ENCODE measurements around the gene CENPO. TPM values are rescaled to one million over a fixed set of nuclear protein-coding genes. Genes with fewer than 3 reads are reported as not detected.

Gene CENPO
- total RNA-seq, 1 experiment from 2014 or later, result 27.9 TPM

DNA sequence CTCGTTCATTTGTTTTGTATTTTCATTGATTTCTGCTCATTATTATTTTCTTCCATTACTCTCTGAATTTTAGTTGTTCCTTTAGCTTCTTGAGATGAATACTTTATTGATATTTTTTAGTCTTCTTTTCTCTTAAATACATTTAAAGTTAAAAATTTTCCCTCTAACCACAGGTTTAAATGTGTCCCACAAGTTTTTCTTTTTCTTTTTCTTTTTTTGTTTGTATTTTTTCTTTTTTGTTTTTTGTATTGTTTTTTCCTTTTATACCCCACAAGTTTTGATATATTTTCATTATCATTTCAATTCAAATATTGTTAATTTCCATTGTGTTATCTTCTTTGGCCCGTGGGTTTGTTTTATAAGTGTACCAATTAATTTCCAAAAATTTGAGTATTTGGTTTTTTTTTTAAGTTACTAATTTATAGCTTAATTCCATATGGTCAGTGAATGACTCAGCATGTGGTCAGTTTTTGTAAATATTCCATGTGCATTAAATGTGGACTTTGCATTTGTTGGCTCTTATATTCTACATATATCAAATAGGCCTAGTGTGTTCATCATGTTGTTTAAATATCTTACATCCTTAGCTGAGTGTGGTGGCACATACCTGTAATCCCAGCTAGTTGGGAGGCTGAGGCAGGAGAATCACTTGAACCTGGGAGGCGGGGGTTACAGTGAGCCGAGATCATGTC, 16.2 kb downstream of the CENPO start:
- Histone ChIP-seq H3K4me1 (ENCODE audit: control insufficient read depth in 1 of 2, insufficient read depth in 2 of 2, low read length in 2 of 2) (peaks cover 0 to 4% of the 10 kb centered on the region in 2 experiments; a peak in 2 of 4 replicates), H3K9me2 (ENCODE audit: insufficient read depth) (no peaks in the 10 kb centered on the region), H2AFZ (ENCODE audit: low read depth, low read length, poor library complexity, severe bottlenecking) (no peak overlapping the region), H3K9ac (ENCODE audit: low read length) (no peak overlapping the region), H3K9me3 (ENCODE audit: control insufficient read depth in 1 of 2, insufficient read depth in 1 of 2, low read depth in 1 of 2, low read length in 2 of 2) (no peaks in the 10 kb centered on the region), H3K79me2 (ENCODE audit: insufficient read depth, low read length) (peaks cover 81% of the 10 kb centered on the region), H3K4me3 (replicated peaks in 1 of 2; ENCODE audit: low read depth in 1 of 2, low read length in 2 of 2) (no peak overlapping the region), H4K20me1 (ENCODE audit: insufficient read depth) (no peaks in the 10 kb centered on the region), H3K27me3 (ENCODE audit: insufficient read depth, low read length) (no peaks in the 10 kb centered on the region), H3K36me3 (ENCODE audit: control insufficient read depth in 1 of 2, insufficient read depth in 2 of 2, low read length in 2 of 2) (peaks cover 8 to 10% of the 10 kb centered on the region in 2 experiments; a peak in 3 of 4 replicates), H3K4me2 (ENCODE audit: low read length) (no peak overlapping the region), H3K27ac (ENCODE audit: low read depth, low read length) (no peak overlapping the region)
- TF ChIP-seq CBX3 (IDR thresholded peaks at IDR 0.05; ENCODE audit: low read depth) (no peak), EZH2 (IDR thresholded peaks at IDR 0.05) (no peak), POLR2AphosphoS5 (IDR thresholded peaks at IDR 0.05; ENCODE audit: low read depth, low read length) (no peak), SP1 (IDR thresholded peaks at IDR 0.05; ENCODE audit: low read depth) (no peak), ZNF274 (IDR thresholded peaks at IDR 0.05; ENCODE audit: low read depth, low read length) (no peak), FOSL1 (IDR thresholded peaks at IDR 0.05; ENCODE audit: low read depth) (no peak), ZFX (IDR thresholded peaks at IDR 0.05) (no peak), TCF7L2 (IDR thresholded peaks at IDR 0.05; ENCODE audit: borderline replicate concordance, extremely low read depth, insufficient read depth, insufficient read length) (no peak), EZH2phosphoT487 (IDR thresholded peaks at IDR 0.05; ENCODE audit: borderline replicate concordance) (no peak), RAD21 (IDR thresholded peaks at IDR 0.05; ENCODE audit: low read depth) (no peak), ELF1 (IDR thresholded peaks at IDR 0.05; ENCODE audit: borderline replicate concordance, low read depth) (no peak), CEBPB (IDR thresholded peaks at IDR 0.05; ENCODE audit: low read depth) (no peak)
- TF ChIP-seq, protein P1, sequence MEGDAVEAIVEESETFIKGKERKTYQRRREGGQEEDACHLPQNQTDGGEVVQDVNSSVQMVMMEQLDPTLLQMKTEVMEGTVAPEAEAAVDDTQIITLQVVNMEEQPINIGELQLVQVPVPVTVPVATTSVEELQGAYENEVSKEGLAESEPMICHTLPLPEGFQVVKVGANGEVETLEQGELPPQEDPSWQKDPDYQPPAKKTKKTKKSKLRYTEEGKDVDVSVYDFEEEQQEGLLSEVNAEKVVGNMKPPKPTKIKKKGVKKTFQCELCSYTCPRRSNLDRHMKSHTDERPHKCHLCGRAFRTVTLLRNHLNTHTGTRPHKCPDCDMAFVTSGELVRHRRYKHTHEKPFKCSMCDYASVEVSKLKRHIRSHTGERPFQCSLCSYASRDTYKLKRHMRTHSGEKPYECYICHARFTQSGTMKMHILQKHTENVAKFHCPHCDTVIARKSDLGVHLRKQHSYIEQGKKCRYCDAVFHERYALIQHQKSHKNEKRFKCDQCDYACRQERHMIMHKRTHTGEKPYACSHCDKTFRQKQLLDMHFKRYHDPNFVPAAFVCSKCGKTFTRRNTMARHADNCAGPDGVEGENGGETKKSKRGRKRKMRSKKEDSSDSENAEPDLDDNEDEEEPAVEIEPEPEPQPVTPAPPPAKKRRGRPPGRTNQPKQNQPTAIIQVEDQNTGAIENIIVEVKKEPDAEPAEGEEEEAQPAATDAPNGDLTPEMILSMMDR (IDR thresholded peaks at IDR 0.05 in 2 of 3, conservative IDR thresholded peaks at IDR 0.05 in 1 of 3; ENCODE audit: borderline replicate concordance in 1 of 3, insufficient read depth in 1 of 3, low read depth in 2 of 3, low read length in 2 of 3), result no peak
- TF ChIP-seq, protein P2, sequence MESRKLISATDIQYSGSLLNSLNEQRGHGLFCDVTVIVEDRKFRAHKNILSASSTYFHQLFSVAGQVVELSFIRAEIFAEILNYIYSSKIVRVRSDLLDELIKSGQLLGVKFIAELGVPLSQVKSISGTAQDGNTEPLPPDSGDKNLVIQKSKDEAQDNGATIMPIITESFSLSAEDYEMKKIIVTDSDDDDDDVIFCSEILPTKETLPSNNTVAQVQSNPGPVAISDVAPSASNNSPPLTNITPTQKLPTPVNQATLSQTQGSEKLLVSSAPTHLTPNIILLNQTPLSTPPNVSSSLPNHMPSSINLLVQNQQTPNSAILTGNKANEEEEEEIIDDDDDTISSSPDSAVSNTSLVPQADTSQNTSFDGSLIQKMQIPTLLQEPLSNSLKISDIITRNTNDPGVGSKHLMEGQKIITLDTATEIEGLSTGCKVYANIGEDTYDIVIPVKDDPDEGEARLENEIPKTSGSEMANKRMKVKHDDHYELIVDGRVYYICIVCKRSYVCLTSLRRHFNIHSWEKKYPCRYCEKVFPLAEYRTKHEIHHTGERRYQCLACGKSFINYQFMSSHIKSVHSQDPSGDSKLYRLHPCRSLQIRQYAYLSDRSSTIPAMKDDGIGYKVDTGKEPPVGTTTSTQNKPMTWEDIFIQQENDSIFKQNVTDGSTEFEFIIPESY (IDR thresholded peaks at IDR 0.05; ENCODE audit: extremely low read depth, insufficient replicate concordance, low read length), result no peak
- TF ChIP-seq, protein P3, sequence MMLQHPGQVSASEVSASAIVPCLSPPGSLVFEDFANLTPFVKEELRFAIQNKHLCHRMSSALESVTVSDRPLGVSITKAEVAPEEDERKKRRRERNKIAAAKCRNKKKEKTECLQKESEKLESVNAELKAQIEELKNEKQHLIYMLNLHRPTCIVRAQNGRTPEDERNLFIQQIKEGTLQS (IDR thresholded peaks at IDR 0.05), result no peak
- BruUV-seq (replicated peaks), result no TSS peak
- ChIA-PET POLR2A (no interaction called here), RAD21 (ENCODE audit: low non-redundant PET in 1 of 2, low total read pairs in 2 of 2, uncharacterized antibody in 2 of 2, unreplicated experiment in 2 of 2) (no interaction called here), CTCF (interaction anchor here (1.2 to 1.5 kb wide), 3 partner anchors 14 to 18 kb away, joined by 3 to 5 read pairs (median 4); partner anchors contain the start of genes CENPO and PTRHD1)
- DNase-seq (ENCODE audit: low read depth, low spot score) (no peak), ATAC-seq (no peak)
- intact Hi-C loops (cut with micrococcal nuclease), result no loop called here
